Measurements from ENCODE around the gene DIP2C.
"Not testable (repeated sequence)": the region's sequence is repeated elsewhere in the genome, so short reads cannot be mapped to it uniquely, and the experiment has no call there.

Gene DIP2C

DNA sequence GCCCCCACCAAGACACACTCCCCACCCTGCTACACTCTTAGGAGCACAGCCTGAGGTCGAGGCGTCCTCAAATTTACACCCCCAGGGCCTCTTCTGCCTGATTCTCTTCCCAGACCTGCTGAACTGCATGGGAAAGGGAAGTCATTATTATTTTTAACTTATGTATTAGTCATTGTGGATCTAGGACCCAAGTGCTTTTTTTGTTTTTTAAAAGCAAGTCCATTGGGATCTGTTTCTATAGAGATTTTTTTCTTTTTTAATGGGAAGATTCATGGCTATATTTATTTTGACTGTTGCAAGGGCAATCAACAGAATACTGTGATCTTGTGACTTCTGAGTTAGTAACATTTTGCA, 350.5 kb downstream of the DIP2C start:
- no peak for DNase-seq

DNA sequence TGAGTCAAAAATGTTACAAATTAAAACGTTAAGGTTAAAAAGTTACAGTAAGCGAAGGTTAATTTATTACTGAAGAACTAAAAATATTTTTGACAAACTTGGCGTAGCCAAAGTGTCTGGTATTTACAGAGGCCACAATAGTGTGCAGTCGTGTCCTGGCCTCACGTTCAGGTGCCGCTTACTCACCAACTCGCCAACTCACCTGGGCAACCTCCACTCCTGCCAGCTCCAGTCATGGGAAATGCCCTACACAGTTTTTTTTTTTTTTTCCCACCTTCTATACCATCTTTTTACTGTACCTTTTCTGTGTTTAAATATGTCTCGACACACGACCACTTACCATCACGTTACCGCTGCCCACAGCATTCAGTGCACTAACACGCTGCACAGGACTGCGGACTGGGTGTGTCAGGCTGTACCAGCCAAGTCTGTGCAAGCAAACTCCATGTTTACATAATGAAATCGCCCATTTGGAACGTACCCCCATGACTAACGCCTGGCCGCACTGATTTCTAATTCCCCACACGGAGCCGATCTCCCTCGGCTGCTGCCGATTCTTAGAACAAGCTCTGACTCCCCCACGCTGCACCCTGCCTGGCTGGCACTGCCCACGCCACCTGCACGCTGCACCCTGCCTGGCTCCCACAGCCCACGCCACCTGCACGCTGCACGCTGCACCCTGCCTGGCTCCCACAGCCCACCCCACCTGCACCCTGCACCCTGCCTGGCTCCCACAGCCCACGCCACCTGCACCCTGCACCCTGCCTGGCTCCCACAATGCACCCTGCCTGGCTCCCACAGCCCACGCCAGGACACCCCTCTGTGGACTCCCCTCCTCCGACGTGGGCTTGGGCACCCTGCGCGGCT, 351.1 kb downstream of the DIP2C start:
- peak; percentile 1 for DNase-seq

DNA sequence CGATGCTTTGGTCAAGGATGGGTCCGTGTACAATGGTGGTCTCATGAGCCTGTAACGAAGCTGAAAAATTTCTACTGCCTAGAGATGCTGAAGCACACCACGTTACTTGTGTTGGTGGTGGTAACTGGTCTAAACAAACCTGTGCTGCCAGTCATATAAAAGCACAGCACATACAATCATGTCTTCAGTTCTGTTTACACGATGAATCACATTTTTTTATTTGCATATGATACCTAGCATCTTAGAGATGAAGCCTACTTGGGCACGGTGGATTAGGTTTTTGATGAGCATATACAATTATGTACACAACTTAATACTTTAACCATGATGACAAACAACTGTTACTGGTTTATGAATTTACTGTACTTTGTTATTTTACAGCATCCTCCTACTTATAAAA, 353.2 kb downstream of the DIP2C start:
- DNase-seq: no peak

GRCh38 chr10:335151-335800, 354.2 kb downstream of the DIP2C start:
- DNase-seq: no peak

- DNase-seq: no peak
These were observed 358.3 kb downstream of the DIP2C start for GRCh38 chr10:331186-331585.

- peak; percentile 87 for DNase-seq
These were observed 359.9 kb downstream of the DIP2C start for GRCh38 chr10:329361-330099.

DNA sequence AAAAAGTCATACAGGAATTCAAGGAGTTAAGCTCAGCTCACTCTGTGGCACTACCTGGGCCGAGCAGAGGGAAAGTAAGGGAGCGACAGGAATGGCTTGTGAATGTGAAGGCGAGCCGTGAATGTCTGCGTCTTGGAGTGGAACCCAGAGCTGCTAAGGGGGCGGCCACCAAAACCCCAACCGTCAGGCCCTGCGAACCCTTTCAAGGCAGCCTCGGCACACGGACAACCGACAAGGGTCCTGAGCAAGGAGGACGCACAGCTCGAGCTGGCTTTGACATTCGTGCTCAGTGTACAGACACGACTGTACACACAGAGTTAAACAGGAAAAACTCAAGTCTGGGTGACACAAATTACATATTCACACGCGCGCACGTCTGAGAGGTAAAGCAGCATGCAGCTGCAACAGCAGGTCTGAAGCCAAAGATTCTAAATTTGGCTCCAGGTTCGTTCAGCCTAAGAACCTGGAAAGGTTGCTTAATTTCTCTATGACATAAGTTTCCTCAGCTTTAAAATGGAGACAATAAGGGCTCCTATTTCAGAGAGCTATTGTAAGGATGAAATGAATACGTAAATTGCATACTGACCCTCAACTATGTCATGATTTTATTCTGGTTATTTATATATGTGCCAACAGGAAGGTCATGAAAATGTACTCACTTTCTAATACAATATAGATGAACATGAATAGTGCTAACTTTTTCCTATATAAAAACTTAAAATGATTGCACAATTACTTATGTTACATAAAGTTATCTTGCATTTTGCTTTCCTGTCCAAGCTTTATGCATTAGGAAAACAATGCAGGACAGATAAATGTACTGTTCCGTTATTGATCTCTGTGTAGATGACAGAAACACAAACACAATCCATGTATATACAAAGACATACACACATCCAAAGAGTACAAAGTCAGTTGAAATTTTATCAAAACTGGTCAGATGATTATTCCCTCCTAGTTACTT, 361.3 kb downstream of the DIP2C start:
- DNase-seq: no peak

DNA sequence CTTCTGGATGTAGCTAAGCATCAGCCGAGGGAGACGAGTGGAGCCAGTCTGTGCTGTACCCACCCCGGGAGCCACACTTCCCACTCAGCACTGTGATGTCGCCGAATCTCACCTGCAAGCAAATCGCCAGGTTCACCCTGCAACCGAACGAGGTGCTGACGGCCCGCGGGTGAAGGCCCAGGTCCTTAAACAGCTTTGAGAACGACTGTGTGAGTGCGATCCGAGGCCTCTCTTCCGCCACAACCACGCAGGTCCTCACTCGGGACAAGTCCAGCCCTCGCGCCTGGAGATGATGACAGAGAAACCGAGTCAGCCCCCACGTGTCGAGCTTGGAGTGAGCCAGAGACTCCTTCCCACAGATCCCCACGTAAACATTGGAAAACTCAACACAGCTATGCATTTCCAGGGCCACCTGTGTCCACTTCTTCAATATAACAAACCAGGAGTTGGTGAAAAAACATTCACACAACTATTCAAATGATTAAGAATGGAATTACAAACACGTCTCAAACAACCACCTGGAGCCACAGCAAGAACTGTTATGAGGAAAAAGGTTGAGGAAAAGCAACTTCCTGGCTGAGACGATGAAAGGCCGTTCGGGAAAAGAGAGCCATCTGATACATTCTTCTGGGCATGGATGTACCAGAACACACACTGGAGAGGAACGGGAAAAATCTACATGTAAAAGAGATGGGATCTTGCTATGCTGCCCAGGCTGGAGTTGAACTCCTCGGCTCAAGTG, 362.4 kb downstream of the DIP2C start:
- DNase-seq: no peak

DNA sequence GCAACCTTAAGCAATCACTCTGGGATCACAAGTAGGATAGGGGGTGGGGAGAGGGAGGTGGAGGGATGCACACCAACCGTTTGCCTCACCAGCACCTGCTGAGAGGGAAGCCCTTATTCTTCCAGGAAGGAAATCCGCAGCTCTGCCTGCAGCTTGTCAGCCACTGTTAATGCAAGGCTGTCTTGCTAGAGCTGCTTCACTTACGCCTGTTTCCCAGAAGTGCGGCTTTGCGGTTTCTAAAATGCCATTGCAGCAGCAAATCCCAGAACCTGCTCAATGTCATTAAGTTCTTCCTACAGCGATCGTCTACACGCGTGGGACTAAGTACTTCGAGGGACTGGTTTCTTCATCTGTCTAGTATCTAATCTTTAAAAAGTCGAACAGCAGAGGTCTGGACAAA, 363.1 kb downstream of the DIP2C start:
- no peak for DNase-seq

DNA sequence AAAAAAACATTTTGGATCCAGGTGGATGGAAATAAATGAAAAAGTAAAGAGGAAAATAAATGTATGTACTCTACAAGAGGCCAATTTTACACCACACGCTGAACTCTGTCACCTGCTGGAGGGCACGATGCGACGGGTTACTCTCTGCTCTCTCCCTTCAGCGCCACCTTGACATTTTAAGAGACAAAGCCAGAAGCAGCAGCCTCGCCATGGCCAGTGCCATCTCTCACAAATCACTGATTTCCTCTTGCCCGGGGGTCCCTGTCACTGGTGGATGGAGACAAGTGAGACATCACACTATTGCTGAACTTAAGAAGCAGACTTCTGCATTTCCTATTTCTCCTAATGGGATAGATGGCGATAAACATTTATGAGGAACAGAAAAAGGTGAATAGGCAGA, 364.2 kb downstream of the DIP2C start:
- no peak for DNase-seq

GRCh38 chr10:324593-324992, 364.9 kb downstream of the DIP2C start:
- no peak for DNase-seq

DNA sequence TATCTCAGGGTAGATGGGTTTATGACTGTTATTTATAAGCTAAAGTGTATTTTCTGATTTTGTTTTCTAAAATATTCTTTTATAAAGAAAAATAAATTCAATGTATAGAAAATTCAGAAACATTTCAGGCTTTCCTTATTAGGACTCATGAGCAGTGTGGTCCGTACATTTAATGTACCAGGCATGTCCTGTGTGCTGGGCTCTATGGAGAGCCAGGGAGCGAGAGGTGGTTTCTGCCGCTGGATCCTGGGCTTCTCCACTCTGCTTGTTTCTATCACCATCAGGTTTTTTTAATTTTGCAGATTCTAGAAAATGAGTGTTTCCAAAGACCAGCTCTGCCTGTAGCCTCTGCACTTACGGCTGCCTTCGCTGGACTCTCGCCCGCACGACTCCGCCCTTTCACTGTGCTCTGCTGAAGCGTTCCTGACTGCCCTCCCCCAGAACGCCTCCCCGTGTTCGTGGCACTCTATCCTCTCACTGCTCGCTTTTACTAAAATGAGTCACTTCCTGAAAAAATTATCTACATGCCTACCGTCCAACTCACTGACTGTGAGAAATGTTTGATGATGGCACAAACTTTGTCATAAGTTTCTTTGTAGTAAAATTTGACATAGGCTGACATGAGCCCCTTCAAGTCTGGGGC, 365.7 kb downstream of the DIP2C start:
- DNase-seq: no peak

GRCh38 chr10:323046-323445, 366.4 kb downstream of the DIP2C start:
- not testable (repeated sequence) for DNase-seq

- no peak for DNase-seq
These were observed 368.7 kb downstream of the DIP2C start for GRCh38 chr10:320771-321170.

- DNase-seq: no peak
These were observed 371.5 kb downstream of the DIP2C start for GRCh38 chr10:317926-318325.

GRCh38 chr10:317271-317769, 372.1 kb downstream of the DIP2C start:
- no peak for DNase-seq

DNA sequence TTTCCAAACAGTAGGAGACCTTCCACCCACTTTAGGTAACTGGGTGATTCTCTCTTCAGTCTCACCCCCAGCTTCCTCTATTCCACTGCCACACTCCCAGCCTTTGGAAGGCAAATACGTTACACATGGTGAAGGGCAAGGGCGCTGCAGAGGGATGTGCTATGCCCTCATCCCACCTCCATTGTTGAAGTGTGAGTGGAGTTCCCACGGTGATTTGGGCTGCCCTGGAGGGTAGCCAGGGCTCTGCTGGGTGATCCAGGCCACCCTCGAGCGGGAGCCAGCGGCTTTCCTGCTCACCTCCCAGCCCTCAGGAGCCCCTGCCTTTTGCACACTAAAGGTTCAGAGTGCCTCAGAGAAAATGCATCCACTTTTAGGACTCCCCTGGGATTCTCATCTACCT, 373.1 kb downstream of the DIP2C start:
- no peak for DNase-seq

DNA sequence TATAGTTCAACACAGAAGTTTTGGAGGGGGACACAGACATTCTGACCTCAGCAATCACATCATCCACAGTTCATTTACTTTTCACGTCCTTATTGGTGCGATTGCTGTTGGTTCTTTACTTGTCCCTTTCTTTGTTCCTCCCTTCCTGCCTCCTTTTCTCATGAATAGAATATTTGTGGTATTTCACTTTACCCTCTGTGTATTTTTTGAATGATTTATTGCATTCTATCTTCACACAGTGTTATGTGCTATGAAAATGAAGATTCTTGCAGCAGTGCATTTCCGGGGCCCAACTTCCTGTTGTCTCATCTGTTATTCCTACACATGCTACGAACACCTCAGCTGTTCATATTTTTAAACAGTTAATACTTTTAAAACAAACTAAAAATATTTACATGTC, 374.6 kb downstream of the DIP2C start:
- no peak for DNase-seq

GRCh38 chr10:314381-314780, 375.1 kb downstream of the DIP2C start:
- DNase-seq: no peak

- no peak for DNase-seq
These were observed 377.4 kb downstream of the DIP2C start for GRCh38 chr10:311901-312665.

Measured in NCI-H446 treated with DMSO at 0.1 percent for 48 hours (cell line).